Esophagus squamous epithelium (tissue), 4 donors: ENCODE data around the gene HECTD2.

Experiments used
- POLR2A ChIP-seq, 4 donors: fragments of 450-650 bp; IDR thresholded peaks; one replicate each; pipeline ENCODE4 v1.6.1; 2017; ENCODE audit warnings: antibody characterized with exemption in 4 of 4, mild to moderate bottlenecking in 4 of 4, moderate library complexity in 3 of 4
- TF ChIP-seq, protein P1 (sequence below), 6 experiments: fragments of 450-650 bp in 4 of 6; fragments of 200-600 bp in 2 of 6; sonication (generic) in 2 of 6; IDR thresholded peaks; one replicate each; pipeline ENCODE4 v1.5.1; 2016 to 2019; ENCODE audit warnings: antibody characterized with exemption in 6 of 6, mild to moderate bottlenecking in 4 of 6, moderate library complexity in 4 of 6

DNA sequence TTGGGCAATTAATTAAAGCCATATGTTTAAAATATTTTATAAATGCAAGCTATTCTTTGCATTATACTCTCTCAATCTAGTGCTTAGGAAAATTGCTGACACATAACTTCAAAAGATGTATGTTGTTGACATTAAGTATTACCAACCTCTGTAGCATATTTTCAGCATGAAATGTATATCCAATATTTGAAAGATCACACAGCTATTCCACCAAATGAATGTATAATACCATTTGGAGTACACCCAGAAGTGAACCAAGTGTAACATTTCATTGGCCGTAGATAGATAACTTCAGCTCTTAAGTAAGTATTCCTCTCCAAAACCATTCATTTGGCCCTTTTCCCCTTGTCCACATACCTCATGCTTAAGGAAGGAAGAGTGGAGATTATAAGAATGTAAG lies 104.6 kb downstream of the HECTD2 start:
- TF ChIP-seq, protein P1, sequence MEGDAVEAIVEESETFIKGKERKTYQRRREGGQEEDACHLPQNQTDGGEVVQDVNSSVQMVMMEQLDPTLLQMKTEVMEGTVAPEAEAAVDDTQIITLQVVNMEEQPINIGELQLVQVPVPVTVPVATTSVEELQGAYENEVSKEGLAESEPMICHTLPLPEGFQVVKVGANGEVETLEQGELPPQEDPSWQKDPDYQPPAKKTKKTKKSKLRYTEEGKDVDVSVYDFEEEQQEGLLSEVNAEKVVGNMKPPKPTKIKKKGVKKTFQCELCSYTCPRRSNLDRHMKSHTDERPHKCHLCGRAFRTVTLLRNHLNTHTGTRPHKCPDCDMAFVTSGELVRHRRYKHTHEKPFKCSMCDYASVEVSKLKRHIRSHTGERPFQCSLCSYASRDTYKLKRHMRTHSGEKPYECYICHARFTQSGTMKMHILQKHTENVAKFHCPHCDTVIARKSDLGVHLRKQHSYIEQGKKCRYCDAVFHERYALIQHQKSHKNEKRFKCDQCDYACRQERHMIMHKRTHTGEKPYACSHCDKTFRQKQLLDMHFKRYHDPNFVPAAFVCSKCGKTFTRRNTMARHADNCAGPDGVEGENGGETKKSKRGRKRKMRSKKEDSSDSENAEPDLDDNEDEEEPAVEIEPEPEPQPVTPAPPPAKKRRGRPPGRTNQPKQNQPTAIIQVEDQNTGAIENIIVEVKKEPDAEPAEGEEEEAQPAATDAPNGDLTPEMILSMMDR (IDR thresholded peaks at IDR 0.05) = no peak
- no peak for TF ChIP-seq POLR2A (IDR thresholded peaks at IDR 0.05)
